ENCODE measurements around the gene TAAR1.
"Not testable (repeated sequence)": the region's sequence is repeated elsewhere in the genome, so short reads cannot be mapped to it uniquely, and the experiment has no call there.

The TAAR1 gene, protein sequence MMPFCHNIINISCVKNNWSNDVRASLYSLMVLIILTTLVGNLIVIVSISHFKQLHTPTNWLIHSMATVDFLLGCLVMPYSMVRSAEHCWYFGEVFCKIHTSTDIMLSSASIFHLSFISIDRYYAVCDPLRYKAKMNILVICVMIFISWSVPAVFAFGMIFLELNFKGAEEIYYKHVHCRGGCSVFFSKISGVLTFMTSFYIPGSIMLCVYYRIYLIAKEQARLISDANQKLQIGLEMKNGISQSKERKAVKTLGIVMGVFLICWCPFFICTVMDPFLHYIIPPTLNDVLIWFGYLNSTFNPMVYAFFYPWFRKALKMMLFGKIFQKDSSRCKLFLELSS

DNA sequence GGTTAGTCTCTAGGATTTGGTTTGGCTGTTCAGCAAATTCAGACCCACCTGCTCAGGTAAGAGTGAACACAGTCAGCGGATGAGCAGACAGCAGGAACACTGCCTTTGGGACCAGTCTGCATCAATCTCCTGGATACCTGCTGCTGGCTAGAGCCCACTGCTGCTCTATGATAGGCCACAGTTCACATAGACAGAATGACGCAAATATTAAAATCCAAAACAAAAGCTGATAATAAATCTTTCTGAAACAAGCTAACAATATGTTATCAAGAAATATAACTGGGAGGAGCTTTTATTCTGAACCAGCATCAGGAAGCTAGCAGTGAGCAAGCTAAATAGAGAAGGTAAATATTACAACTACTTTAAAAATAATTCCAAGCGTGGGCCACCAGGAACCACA is at the start of gene TAAR1:
Gene TAAR1 (minus strand): TSS at position 101 of the 400 bp plus-strand sequence. CDS start 13,179 bp downstream, outside the sequence.
- no peak for DNase-seq (ENCODE audit: low read depth in 2 of 3, low spot score in 1 of 3)

DNA sequence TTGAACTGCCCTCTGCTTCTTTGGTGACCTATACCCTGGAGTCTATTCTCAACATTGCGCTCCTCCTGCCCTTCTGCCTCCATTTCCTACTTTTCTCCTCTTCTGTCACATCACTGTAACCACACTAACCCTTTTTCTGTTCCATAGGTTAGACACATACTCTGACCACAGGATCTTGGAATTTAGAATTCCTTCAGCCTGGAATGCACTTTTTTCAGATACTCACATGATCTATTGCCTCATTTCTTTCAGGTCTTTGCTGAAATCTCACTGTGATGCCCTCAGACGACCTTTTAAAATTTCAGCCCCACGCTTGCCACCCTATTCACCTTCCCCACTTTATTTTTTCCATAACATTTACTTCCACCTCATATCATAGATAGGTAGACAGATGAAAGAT is 49.8 kb upstream of the TAAR1 start:
- no peak for DNase-seq (ENCODE audit: low read depth in 2 of 3, low spot score in 1 of 3)

DNA sequence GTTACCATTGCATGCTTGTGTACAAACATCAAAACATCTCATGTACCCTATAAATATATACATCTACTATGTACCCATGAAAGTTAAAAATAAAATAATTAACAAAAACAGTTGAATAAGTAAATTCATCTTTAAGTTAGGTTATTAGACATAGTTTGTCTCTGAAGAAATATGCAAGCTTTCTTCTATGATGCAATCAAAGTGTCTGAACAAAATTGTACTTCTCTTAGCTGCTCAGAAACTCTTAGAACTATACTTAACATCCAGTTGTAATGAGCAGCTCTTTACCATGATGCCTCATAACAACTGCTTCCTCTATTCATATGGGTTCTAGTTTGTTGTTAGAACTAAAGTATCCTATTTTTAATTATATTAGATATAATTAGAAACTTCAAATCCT is 49.0 kb upstream of the TAAR1 start:
- DNase-seq (ENCODE audit: low read depth in 2 of 3, low spot score in 1 of 3), result no peak

DNA sequence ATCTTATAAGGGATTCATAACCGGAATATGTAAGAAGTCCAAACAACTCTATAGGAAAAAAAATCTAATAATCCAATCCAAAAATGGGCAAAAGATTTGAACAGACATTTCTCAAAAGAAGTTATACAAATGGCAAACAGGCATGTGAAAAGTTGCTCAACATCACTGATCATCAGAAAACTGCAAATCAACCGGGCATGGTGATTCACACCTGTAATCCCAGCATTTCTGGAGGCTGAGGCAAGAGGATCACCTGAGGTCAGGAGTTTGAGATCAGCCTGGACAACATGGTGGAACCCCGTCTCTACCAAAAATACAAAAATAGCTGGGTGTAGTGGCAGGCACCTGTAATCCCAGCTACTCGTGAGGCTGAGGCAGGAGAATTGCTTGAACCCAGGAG is 47.8 kb upstream of the TAAR1 start:
- not testable (repeated sequence) for DNase-seq (ENCODE audit: low read depth in 2 of 3, low spot score in 1 of 3)

DNA sequence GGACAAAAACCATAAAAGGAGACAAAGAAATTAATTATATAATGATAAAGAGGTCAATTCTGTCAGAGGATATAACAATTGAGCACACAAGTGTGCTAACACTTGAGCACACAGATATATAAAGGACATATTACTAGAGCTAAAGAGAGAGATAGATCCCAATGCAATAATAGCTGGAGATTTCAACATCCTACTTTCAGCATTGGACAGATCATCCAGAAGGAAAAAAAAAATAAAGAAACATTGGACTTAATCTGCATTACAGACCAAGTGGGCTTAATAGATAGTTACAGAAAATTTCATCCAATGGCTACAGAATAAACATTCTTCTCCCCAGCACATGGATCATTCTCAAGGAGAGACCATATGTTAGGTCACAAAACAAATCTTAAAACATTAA is 45.0 kb upstream of the TAAR1 start:
- DNase-seq (ENCODE audit: low read depth in 2 of 3, low spot score in 1 of 3), result no peak

DNA sequence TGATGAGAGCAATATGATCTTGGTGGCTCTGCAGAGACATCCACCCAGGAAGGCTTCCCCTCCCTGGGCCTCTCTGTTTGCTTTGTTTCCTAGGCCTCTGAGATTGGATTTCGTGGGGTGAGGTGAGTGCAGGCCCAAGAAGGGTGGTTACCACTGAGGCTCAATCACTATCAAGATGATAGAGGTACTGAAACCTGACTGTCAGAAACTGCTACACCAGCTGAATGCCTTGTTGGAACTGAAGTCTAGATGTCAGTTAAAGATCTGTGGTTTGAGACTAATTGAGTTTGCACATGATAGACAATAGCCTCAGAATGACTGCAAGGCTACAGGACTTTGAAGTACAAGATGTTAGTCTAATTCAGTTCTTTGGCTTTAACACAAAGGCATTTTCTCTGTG is 39.6 kb upstream of the TAAR1 start:
- DNase-seq (ENCODE audit: low read depth in 2 of 3, low spot score in 1 of 3), result no peak

DNA sequence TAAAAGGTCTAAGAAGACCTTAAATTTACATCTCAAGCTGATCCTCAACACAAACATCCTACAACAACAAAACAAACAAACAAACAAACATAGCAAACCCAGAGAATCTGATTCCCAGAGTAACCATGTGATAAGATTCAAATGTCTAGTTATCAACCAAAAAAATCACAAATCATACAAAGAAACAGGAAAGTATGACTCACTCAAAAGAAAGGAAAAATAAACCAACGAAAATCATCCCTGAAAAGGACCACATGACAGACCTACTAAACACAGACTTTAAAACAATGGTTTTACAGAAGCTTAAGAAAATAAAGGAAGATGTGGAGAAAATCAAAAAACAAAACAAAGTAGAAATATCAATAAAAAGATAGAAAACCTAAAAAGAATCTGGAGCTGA is 36.8 kb upstream of the TAAR1 start:
- no peak for DNase-seq (ENCODE audit: low read depth in 2 of 3, low spot score in 1 of 3)

DNA sequence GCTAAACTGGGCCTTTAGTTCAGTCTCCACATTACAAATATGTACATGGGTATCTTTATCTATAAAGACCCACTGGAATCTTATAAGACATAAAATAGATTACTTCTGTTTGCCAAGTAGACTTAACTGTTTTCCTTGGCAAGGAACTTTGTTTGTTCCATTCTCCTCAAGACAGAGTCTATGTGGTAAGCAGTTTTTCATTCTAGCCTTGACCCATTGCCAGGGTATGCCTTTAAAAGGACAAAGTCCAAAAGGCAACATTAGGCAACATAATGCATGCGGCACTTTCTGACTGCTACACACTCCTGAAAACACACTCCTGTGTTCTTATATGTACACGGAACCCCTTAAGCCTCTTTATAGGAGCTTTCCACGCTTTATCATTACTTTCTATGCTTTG is 34.5 kb upstream of the TAAR1 start:
- no peak for DNase-seq (ENCODE audit: low read depth in 2 of 3, low spot score in 1 of 3)

DNA sequence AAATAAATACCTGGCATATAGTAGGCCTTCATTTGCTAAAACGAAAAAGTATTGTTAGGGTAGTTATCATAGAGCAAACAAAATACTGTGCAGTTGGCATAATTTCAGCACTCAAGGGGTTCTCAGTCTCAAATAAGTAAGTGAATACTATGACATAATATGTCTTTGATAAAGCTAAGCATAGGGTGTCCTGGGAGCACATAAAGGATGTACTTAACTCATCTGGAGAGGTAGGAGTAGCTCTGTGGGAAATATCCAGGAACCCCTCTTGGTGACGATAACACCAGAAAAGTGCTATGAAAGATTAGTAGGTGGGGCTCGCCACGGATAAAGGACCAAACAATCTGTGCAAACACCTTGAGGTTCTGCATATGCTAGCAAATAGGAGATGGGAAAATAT is 31.7 kb upstream of the TAAR1 start:
- no peak for DNase-seq (ENCODE audit: low read depth in 2 of 3, low spot score in 1 of 3)

DNA sequence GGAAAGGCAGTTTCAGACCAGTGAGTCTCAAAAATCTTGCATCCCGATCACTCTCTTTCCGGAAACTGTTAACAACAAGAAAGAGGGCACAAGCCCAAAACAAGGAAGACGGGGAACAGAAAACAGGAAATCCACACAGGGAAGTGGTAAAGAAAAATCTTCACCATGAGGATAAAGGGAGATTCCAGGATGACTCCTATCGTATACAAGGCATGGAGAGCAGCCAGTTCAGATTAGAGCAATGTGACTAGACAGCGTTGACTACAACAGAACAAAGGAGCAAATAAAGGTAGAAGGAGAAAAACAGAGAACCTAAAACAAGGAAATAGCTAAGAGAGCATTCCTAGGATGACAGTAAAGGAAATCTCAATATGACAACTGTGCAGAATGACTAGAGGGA is 28.3 kb upstream of the TAAR1 start:
- DNase-seq (ENCODE audit: low read depth in 2 of 3, low spot score in 1 of 3), result no peak

DNA sequence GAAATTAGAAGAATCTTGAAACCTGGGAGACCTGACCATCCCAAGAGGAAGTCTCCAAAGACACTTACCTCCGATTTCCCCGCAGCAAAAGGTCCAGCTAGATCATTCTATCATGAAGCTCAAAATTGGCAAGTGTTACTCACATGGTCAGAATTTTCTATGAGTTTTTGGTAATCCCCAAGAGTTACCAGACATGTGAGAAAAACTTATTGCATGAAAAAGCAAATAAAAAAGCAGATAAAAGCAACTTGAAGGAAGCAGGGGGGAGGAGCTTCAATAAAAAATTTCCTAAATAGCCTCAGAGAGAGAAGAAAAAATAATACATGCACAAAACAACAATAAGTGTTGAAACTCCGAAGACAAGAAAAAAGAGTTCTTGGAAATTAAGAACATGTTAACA is 27.5 kb upstream of the TAAR1 start:
- no peak for DNase-seq (ENCODE audit: low read depth in 2 of 3, low spot score in 1 of 3)

DNA sequence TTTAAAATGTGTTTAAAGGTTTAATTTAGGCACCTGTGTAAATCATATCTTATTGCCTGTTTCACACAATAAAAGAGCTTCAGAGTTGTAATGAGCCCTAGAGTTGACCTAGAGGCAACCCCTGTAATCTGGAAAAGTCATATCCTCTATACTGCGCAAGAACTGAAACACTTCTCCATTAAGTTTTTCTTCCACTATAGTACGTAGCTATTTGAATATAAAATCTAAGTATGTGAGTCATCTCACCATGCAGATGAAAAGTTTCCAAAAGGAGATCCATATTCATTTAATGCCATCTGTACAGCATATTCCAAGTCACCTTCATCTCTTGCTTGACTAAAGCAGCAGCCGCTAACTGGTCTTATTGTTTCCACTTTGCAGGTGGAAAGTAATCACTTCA is 26.0 kb upstream of the TAAR1 start:
- DNase-seq (ENCODE audit: low read depth in 2 of 3, low spot score in 1 of 3), result no peak

DNA sequence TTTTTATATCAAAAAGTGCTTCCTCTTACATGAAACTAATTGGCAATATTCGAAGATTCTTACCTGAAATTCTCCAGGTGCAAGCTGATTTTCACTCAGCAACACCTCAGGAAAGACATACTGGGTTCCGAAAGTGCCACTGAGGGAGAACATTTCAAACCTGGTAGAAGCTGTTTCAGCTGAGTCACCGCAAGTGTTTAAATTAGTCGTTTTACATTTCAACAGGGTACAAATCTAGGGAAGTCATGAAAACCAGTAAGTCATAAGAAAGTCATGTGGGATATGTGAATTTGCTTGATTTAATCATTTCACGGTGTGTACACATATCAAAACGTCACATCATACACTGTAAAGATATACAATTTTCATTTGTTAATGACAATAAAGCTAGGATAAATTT is 25.3 kb upstream of the TAAR1 start:
- DNase-seq (ENCODE audit: low read depth in 2 of 3, low spot score in 1 of 3), result no peak

DNA sequence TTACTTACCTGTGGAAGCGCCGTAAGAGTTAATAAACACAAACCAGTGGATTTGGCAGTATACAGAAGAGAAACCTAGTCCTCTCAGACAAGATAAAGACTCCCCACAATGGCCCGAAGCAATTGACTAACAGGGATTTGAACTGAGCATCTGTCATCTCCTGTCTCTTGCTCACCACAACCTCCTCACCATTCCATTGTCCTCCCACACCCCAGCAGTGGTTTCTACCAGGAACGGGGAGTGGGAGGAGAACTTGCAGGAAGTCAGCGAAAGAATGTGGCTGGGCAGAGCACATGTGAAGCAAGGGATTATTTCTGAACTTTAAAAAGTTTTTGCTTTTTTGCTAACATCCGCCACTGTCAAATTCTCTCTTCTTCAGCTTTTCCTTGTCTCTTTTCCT is 24.6 kb upstream of the TAAR1 start:
- DNase-seq (ENCODE audit: low read depth in 2 of 3, low spot score in 1 of 3), result no peak

DNA sequence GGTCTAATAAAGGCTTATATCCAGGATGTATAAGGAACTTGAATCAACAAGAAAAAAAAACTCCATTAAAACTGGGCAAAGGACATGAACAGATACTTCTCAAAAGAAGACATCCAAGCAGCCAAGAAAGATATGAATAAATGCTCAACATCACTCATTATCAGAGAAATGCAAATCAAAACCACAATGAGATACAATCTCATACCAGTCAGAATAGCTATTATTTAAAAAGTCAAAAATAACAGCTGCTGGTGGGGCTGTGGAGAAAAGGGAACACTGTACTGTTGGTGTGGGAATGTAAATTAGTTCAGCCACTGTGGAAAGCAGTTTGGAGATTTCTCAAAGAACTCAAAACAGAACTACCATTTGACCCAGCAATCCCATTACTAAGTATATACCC is 20.1 kb upstream of the TAAR1 start:
- DNase-seq (ENCODE audit: low read depth in 2 of 3, low spot score in 1 of 3), result not testable (repeated sequence)

DNA sequence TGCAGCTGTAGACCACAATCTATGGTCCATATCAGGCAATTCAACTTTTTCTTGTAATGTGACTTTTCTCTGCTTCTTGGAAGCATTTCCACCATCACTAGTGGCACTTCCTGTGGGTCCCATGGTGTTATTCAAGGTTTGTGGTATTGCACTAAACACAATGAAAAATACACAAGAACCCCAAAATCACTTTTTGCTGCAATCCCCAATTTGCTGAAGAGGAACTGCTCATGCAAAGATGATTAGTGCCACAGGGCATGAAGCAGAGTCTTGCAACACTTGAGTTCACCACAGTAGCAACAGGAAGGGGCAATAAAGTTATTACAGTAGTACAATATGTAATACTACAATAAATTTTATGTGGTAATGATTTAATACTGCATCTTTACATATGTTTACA is 16.8 kb upstream of the TAAR1 start:
- DNase-seq (ENCODE audit: low read depth in 2 of 3, low spot score in 1 of 3), result no peak

DNA sequence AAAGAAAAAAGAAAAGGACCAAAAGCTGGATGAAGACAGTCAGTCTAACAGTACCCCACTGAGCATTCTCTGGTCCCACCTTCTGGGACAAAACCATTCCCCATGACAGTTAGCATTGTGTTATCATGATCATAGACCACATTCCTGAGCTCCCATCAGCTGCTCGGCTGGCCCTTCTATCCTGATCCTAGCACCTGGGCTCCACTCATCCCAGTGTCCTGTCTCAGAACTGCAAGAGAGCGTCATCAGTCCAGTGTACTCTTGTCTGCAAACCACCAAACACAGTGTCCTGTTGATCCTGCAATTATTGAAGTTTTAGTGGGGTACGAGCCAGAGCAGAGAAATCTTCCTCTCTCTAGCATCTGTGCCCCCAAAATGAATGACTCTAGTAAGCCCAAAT is 16.0 kb upstream of the TAAR1 start:
- DNase-seq (ENCODE audit: low read depth in 2 of 3, low spot score in 1 of 3), result no peak

DNA sequence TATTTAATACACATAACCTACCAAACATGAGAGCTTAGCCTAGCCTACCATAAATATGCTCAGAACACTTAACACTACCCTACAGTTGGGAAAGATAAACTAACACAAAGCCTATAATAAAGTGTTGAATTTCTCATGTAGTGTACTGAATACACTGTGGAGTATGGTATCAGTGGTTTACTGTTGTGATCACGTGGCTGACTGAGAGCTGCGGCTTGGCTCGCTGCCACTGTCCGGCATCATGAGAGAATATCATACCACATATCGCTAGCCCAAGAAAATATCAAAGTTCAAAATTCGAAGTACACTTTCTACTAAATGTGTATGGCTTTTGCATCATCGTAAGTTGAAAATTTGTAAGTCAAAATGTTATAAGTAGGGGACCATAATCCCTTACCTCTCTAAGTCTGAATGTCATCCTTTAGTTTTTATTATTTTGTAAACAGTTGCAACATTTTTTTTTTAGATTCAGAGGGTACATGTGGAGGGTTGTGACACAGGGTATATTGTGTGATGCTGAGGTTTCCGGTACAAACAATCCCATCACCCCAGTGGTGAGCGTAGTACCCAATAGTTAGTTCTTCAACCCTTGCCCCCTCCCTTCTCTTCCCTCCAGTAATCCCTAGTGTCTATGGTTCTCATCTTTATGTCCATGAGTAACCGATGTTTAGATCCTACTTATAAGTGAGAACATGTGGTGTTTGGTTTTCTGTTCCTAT is 14.6 kb upstream of the TAAR1 start:
- no peak for DNase-seq (ENCODE audit: low read depth in 2 of 3, low spot score in 1 of 3)

DNA sequence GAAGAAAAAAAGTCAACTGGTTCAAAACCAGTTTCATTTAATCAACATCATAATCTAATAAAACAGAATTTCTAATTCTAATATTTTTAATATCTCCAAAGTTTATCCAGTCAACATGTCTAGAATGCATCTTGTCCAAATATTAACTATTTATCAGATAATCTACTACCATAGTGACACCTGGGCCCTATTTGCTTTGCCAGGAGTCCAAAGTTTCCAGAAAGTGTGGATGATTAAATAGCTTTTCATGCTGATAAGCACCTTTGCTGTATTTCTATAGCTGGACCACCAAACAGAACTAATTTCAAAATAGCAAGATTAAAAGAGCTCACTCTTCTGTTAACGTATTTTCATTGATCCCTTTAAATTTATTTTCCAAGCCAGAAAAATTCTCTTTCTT is 12.3 kb upstream of the TAAR1 start:
- DNase-seq (ENCODE audit: low read depth in 2 of 3, low spot score in 1 of 3), result no peak

DNA sequence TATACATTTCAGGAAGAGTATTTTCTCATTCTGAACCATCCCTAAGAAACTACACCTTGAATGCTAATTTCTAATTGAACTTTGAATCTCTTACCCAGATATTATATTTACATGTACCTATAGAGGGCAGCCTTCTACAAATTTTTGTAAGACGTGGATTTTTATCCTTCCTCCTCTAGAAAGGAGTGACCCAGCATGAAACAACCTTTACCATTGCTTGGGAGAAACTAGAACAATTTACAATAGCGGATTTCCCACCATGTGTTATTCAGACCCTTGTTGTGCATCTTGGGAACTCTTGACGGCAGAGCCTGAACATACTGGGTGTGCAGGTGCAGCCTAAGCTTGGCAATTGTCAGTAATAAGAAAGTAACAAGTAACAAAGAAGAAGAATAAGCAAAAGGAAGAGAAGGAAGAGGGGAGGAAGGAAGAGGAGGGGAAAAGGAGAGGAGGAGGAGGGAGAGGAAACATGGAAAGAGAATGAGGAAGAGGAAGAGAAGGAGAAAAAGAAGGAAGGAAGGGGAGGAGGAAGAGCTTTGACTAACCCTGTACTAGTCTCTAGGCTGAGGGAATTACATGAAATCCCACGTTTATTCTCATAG is 10.8 kb upstream of the TAAR1 start:
- DNase-seq (ENCODE audit: low read depth in 2 of 3, low spot score in 1 of 3), result no peak

DNA sequence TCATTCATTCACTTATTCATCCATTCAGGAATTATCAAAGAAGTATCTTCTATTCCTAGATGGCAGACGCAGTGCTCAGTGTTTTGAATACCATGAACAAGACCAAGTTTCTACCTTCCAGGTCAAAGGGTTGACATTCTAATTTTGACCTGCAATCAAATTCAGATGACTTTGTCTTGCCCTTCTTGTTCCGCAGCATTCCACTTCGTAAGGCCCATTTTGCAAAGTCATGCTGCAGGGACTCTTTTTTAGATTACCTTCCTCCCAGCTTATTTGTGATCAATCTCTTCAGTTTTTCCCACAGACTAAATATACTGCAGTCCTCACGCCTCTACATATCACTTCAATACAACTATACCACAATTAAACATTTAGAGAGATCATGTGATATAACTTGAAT is 7.1 kb upstream of the TAAR1 start:
- DNase-seq (ENCODE audit: low read depth in 2 of 3, low spot score in 1 of 3), result no peak

DNA sequence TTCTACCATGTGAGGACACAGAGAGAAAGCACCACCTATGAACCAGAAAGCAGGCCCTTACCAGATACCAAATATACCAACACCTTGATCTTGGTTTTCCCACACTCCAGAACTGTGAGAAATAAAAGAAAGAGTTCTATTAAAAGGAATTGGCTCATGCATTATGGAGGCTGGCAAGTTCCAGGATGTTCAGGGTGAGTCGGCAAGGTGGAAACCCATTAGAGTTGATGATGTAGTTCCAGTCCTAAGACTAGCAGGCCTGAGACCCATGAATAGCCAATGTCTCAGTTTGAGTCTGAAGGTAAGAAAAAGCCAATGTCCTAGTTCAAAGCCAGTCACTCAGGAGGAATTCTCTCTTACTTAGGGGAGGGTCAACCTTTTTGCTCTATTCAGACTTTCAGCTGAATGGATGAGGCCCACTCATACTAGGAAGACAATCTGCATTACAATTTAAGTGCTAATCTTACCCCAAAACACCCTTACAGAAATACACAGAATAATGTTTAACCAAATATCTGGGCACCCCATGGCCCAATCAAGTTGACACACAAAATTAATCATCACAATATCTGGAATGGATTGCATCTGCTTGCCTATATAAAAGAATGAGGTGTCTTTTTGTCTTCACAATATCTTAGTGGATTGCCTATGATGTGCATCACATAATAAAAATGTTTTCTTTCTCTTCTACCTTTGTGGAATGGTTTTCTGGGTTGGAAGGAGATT is 5.5 kb upstream of the TAAR1 start:
- no peak for DNase-seq (ENCODE audit: low read depth in 2 of 3, low spot score in 1 of 3)
